DOHH2 (cell line): ENCODE results near the gene DMBT1.

Source experiments
- H3F3A ChIP-seq: fragments of 200-600 bp; sonication (generic), shearing (Covaris generic); 2 replicates; pipeline ENCODE4 v1.6.0; 2016; ENCODE audit warnings: antibody characterized with exemption, mild to moderate bottlenecking; ENCODE audit not compliant: control insufficient read depth, insufficient read depth
- H3K27ac ChIP-seq: fragments of 200-600 bp; sonication (generic); 2 replicates; pipeline ENCODE4 v1.5.1; 2014; ENCODE audit warnings: low read depth, mild to moderate bottlenecking, low read length, moderate library complexity
- H3K27me3 ChIP-seq: fragments of 200-600 bp; sonication (generic); 2 replicates; pipeline ENCODE4 v1.6.1; 2014; ENCODE audit warnings: mild to moderate bottlenecking, low read length, mixed read lengths; ENCODE audit not compliant: control insufficient read depth
- H3K36me3 ChIP-seq: fragments of 200-600 bp; sonication (generic); 2 replicates; pipeline ENCODE4 v1.6.1; 2014; ENCODE audit warnings: mild to moderate bottlenecking, low read length, moderate library complexity, mixed read lengths; ENCODE audit not compliant: control insufficient read depth
- H3K4me1 ChIP-seq: fragments of 200-600 bp; sonication (generic); 2 replicates; pipeline ENCODE4 v1.6.1; 2014; ENCODE audit warnings: mild to moderate bottlenecking, low read length, mixed read lengths; ENCODE audit not compliant: control insufficient read depth
- H3K4me2 ChIP-seq: fragments of 200-600 bp; sonication (generic); 2 replicates; pipeline ENCODE4 v1.6.0; 2014; ENCODE audit warnings: mild to moderate bottlenecking, low read length, moderate library complexity
- H3K4me3 ChIP-seq: fragments of 200-600 bp; sonication (generic); 2 replicates; pipeline ENCODE4 v1.5.1; 2014; ENCODE audit warnings: mild to moderate bottlenecking, low read length, mixed read lengths
- H3K79me2 ChIP-seq: fragments of 200-600 bp; sonication (generic); 2 replicates; pipeline ENCODE4 v1.6.1; 2014; ENCODE audit warnings: mild to moderate bottlenecking, low read length, mixed read lengths; ENCODE audit not compliant: control insufficient read depth
- H3K9me2 ChIP-seq: fragments of 200-600 bp; sonication (generic); replicated peaks from 2 replicates; pipeline ENCODE4 v1.6.1; 2014; ENCODE audit warnings: mild to moderate bottlenecking, low read length, mixed read lengths; ENCODE audit not compliant: control insufficient read depth
- H3K9me3 ChIP-seq: fragments of 200-600 bp; sonication (generic); 2 replicates; pipeline ENCODE4 v1.6.1; 2014; ENCODE audit warnings: antibody characterized with exemption, low read length, mixed read lengths; ENCODE audit not compliant: control insufficient read depth, insufficient read depth
- H4K20me1 ChIP-seq: fragments of 200-600 bp; sonication (generic); 2 replicates; pipeline ENCODE4 v1.6.0; 2014; ENCODE audit warnings: low read depth, mild to moderate bottlenecking, antibody characterized with exemption, low read length, moderate library complexity; ENCODE audit not compliant: control insufficient read depth, insufficient read depth
- CTCF ChIP-seq: fragments of 200-600 bp; sonication (generic); IDR thresholded peaks from one replicate; pipeline ENCODE4 v1.5.1; 2014; ENCODE audit warnings: antibody characterized with exemption, mild to moderate bottlenecking, low read depth, low read length; ENCODE audit not compliant: poor library complexity, severe bottlenecking
- EZH2phosphoT487 ChIP-seq: fragments of 200-600 bp; sonication (generic); IDR thresholded peaks from 2 replicates; pipeline ENCODE4 v1.6.1; 2017; ENCODE audit warnings: borderline replicate concordance, mild to moderate bottlenecking, antibody characterized with exemption, low read length, moderate library complexity, mixed read lengths

Gene DMBT1

DNA sequence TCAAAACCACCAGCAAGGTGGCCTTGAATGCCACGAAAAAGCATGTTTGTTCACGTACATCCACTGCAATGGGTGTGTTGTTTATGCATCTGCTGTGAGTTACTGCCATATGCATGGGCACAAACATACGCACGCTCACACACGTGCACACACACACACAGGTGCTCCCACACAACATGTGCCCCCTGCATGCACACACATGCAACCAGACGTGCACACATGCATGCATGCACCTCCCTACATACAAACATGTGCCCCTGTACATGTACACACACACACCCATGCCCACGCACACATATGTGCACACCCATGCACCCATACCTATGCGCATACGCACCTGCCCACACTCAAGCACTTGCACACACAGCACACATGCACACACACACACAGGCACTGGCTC, 10.1 kb upstream of the DMBT1 start:
- H3F3A ChIP-seq: no peaks in the 10 kb centered on the region
- TF ChIP-seq CTCF: no peak
- no peak for TF ChIP-seq EZH2phosphoT487
- H3K9me3 ChIP-seq: no peaks in the 10 kb centered on the region
- H3K4me2 ChIP-seq: no peak overlapping the region
- no peaks in the 10 kb centered on the region for H3K79me2 ChIP-seq
- no peaks in the 10 kb centered on the region for H3K4me1 ChIP-seq
- H3K9me2 ChIP-seq: no peaks in the 10 kb centered on the region
- no peaks in the 10 kb centered on the region for H3K36me3 ChIP-seq
- no peaks in the 10 kb centered on the region for H4K20me1 ChIP-seq
- H3K27me3 ChIP-seq: peaks cover 2% of the 10 kb centered on the region; the same call in 1 of the 2 replicates
- no peak overlapping the region for H3K4me3 ChIP-seq
- H3K27ac ChIP-seq: no peak overlapping the region

GRCh38 chr10:122550983-122551382, 9.6 kb upstream of the DMBT1 start:
- no peak overlapping the region for H3K27ac ChIP-seq
- no peaks in the 10 kb centered on the region for H3K9me2 ChIP-seq
- H3K4me1 ChIP-seq: no peaks in the 10 kb centered on the region
- TF ChIP-seq CTCF (no peak), EZH2phosphoT487 (no peak)
- no peak overlapping the region for H3K4me3 ChIP-seq
- no peaks in the 10 kb centered on the region for H3K36me3 ChIP-seq
- no peaks in the 10 kb centered on the region for H3K79me2 ChIP-seq
- no peaks in the 10 kb centered on the region for H4K20me1 ChIP-seq
- peaks cover 2% of the 10 kb centered on the region; the same call in 1 of the 2 replicates for H3K27me3 ChIP-seq
- no peaks in the 10 kb centered on the region for H3K9me3 ChIP-seq
- H3K4me2 ChIP-seq: no peak overlapping the region
- H3F3A ChIP-seq: no peaks in the 10 kb centered on the region

DNA sequence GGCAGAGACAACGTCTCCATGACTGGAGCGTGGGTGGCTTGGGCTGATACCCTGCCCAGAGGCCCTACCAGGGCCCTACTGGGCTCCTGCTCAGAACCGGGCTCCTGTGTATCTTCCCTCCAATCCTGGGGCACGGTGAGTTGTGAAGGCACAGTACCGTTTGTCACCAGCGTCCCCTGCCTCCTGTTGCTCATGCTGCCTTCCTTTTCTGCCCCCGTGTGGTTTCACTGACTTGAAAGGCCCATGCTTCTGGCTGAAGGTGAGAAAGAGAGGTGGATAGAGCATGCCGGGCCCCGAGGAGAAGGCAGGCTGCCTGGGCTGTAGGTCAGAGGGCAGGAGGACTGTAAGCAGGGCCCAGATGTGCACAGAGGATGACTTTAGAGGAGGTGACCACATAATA, 9.1 kb upstream of the DMBT1 start:
- Histone ChIP-seq H4K20me1 (no peaks in the 10 kb centered on the region), H3K9me2 (no peaks in the 10 kb centered on the region), H3K27ac (no peak overlapping the region), H3K27me3 (peaks cover 2% of the 10 kb centered on the region; the same call in 1 of the 2 replicates), H3F3A (no peaks in the 10 kb centered on the region), H3K79me2 (no peaks in the 10 kb centered on the region), H3K4me2 (no peak overlapping the region), H3K4me3 (no peak overlapping the region), H3K9me3 (no peaks in the 10 kb centered on the region), H3K4me1 (no peaks in the 10 kb centered on the region), H3K36me3 (no peaks in the 10 kb centered on the region)
- no peak for TF ChIP-seq CTCF
- no peak for TF ChIP-seq EZH2phosphoT487

- no peaks in the 10 kb centered on the region for H3K9me2 ChIP-seq
- H3K79me2 ChIP-seq: no peaks in the 10 kb centered on the region
- no peaks in the 10 kb centered on the region for H3K36me3 ChIP-seq
- no peaks in the 10 kb centered on the region for H3F3A ChIP-seq
- H3K4me3 ChIP-seq: no peak overlapping the region
- no peaks in the 10 kb centered on the region for H3K9me3 ChIP-seq
- H3K4me2 ChIP-seq: no peak overlapping the region
- peaks cover 2% of the 10 kb centered on the region; the same call in 1 of the 2 replicates for H3K27me3 ChIP-seq
- no peak for TF ChIP-seq CTCF
- TF ChIP-seq EZH2phosphoT487: no peak
- no peak overlapping the region for H3K27ac ChIP-seq
- no peaks in the 10 kb centered on the region for H3K4me1 ChIP-seq
- H4K20me1 ChIP-seq: no peaks in the 10 kb centered on the region
These were observed 7.2 kb upstream of the DMBT1 start for GRCh38 chr10:122553341-122553740.
